ENCODE data around the gene IQCM. TPM values are rescaled to one million over a fixed set of nuclear protein-coding genes. Genes with fewer than 3 reads are reported as not detected.

Gene IQCM
- total RNA-seq, 1 donor from 2014 or later: not detected

DNA sequence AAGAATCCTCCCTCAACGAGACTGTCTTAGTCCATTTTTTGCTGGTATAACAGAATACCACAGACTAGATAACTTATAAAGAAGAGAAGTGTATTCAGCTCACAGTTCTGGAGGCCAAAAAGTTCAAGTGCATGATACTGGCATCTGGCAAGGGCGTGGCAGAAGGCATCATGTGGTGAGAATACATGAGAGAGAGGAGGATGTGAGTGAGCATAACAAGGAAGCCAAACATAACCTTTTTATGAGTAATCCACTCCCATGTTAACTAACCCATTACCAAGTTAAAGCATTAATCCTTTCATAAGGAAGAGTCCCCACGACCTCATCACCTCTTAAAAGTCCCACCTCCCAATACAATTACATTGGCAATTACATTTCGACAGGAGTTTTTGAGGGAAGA lies 504.6 kb downstream of the IQCM start:
- ATAC-seq (no peak), DNase-seq (no peak)
- intact Hi-C loops (cut with DNase I): no loop called here
- TF ChIP-seq, protein P1, sequence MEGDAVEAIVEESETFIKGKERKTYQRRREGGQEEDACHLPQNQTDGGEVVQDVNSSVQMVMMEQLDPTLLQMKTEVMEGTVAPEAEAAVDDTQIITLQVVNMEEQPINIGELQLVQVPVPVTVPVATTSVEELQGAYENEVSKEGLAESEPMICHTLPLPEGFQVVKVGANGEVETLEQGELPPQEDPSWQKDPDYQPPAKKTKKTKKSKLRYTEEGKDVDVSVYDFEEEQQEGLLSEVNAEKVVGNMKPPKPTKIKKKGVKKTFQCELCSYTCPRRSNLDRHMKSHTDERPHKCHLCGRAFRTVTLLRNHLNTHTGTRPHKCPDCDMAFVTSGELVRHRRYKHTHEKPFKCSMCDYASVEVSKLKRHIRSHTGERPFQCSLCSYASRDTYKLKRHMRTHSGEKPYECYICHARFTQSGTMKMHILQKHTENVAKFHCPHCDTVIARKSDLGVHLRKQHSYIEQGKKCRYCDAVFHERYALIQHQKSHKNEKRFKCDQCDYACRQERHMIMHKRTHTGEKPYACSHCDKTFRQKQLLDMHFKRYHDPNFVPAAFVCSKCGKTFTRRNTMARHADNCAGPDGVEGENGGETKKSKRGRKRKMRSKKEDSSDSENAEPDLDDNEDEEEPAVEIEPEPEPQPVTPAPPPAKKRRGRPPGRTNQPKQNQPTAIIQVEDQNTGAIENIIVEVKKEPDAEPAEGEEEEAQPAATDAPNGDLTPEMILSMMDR (IDR thresholded peaks at IDR 0.05): no peak
- H3K4me3 ChIP-seq: no peak overlapping the region
- no peak overlapping the region for H3K27ac ChIP-seq
- H3K27me3 ChIP-seq: no peaks in the 10 kb centered on the region
- H3K4me1 ChIP-seq: no peaks in the 10 kb centered on the region
- H3K9me3 ChIP-seq: no peaks in the 10 kb centered on the region
- H3K36me3 ChIP-seq: no peaks in the 10 kb centered on the region

DNA sequence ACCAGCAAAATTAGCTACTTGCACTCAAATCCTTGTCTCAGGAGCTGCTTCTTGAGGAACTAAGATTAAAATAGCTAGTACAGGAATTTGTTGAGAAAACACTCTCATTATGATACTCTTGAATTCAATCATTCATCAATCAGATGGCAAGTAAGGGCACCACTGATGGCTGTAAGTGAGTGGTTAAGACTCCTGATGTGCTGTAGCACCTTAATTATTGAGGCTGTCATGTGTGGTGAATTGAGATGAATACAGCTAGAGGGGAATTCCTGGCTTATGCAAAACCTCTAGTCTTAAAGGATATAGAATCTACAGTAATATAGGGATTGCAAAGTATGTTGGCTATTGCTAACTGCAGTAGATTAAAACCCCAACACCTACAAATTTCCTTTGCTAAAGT lies 509.1 kb downstream of the IQCM start:
- Histone ChIP-seq H3K36me3 (no peaks in the 10 kb centered on the region), H3K9me3 (no peaks in the 10 kb centered on the region), H3K4me1 (no peaks in the 10 kb centered on the region), H3K27ac (no peak overlapping the region), H3K27me3 (no peaks in the 10 kb centered on the region), H3K4me3 (no peak overlapping the region)
- DNase-seq: no peak
- TF ChIP-seq, protein P1 (IDR thresholded peaks at IDR 0.05): no peak
- intact Hi-C loops (cut with DNase I): no loop called here
- no peak for ATAC-seq
